ENCODE results near the gene PTPN9.

- TF ChIP-seq POLR2A (IDR thresholded peaks at IDR 0.05): no peak
- no peak for TF ChIP-seq CTCF (IDR thresholded peaks at IDR 0.05)
Observed at GRCh38 chr15:75573648-75574384, 5.3 kb downstream of the PTPN9 start.
